NCI-H1436 treated with DMSO at 0.1 percent for 48 hours (cell line): ENCODE results near the gene GUCA2B.

Source experiments
- DNase-seq: peaks from one replicate; lab custom pipeline; 2025; lab: John Stamatoyannopoulos, UW

The GUCA2B gene

DNA sequence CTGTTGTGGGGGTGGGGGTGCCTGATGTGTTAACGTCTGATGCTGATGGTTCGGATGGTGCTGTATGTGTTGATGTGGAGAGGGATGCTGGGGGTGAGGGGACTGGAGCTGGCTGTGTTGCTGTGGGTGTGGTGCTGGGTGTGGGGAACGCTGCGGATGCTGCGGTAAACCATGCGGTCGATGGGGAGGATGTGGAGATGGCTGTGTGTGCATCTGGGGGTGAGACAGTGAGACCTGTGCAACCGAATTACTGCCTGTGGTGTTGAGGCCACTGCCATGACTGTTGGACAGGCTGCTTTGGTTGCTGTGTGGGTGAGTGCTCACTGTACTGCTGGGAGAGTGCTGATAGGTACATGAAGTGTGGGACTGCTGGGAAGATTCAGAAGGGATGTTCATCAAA lies 38.1 kb downstream of the GUCA2B start:
- no peak for DNase-seq

DNA sequence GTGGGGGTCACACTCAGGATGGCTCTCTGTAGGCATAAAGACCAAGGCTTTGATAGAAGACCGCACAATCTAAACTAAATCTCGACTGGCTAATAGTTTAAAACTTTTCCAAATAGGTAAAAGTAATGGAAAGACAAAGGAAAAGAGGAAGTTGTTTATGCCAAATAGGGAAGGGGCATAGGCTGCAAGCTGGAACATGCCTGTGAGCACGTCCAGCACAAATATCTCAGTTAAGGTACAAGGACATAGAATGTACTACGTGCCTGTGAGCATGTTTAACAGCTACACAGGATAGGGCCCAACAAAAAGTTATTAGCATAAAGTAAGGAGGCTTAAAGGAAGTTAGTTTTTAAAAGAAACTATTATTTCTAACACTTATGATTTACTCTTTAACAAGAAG lies 38.9 kb downstream of the GUCA2B start:
- no peak for DNase-seq

DNA sequence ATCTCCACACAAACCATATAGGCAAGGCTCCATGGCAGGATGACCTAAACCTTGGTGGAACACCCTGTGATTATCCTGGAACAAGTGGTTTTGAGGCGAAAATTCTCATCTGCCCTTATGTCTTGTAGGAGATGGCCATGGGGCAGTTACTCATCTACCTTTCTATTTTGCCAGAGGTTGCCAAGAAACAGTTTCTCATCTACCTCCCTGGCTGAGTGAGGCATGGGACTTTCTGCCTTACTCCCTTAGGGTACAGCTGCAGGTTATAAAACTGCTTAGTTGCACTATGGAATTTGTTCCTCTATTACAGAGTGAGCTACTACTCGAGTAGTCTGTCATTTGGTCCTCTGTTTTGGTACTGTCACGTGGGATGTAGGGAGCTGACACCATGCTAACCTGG lies 42.6 kb downstream of the GUCA2B start:
- DNase-seq = no peak

DNA sequence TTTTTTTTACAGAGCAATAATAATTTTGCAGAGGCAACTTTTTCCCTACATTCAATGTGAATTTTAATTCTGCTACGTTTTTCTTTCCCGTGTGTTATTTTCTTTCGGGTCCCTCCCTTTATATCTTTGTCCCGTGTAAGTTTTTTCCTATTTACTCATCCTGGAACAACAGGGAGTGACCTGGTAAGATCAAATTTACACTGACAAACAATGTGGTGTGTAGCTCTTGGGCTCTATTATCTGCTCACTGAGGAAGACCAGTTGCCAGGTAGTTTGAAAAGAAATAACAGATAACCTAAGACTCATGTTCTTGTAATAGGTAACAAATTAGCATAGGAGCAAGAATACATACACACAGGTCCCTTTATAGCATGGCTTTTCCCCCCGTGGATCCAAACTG lies 45.0 kb downstream of the GUCA2B start:
- no peak for DNase-seq

DNA sequence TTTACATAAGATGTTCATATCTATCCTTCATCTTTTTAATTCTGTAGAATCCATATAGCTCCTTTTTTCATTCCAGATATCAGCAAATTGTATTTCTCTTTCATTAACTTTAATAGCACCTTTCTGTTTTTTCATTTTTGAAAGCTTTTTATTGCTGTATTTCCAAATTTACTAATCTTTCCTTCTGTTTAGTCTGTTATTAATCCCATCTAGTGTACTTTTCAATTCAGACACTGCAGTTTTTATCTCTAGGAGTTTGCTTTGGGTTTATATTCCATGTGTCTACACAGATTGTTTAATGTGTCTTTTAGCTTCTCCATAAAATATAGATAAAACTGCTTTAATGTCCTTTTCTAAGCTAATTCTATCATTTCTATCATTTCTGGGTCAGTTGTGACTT lies 48.8 kb downstream of the GUCA2B start:
- DNase-seq = no peak
